T-helper 1 cell treated with Interleukin-12 subunit alpha and Interleukin-12 subunit beta and Interleukin-4 antibody, amounts not matched to agents 30 ng/mL and 1 ng/mL, for 36 hours (primary cell): ENCODE results near the gene CMC1. TPM values are rescaled to one million over a fixed set of nuclear protein-coding genes. Genes with fewer than 3 reads are reported as not detected.

ENCODE experiments used
- intact Hi-C: fragments of 100-400 bp; cut with micrococcal nuclease; formaldehyde crosslinking; loops from one replicate; pipeline ENCODE4 v1.15.1; 2024
- total RNA-seq: library from RNA; stranded (reverse); gene quantifications from 2 replicates; pipeline ENCODE4 v1.2.3, GENCODE V29; 2022

Gene CMC1
- total RNA-seq, 1 donor from 2014 or later = 19.1 TPM

DNA sequence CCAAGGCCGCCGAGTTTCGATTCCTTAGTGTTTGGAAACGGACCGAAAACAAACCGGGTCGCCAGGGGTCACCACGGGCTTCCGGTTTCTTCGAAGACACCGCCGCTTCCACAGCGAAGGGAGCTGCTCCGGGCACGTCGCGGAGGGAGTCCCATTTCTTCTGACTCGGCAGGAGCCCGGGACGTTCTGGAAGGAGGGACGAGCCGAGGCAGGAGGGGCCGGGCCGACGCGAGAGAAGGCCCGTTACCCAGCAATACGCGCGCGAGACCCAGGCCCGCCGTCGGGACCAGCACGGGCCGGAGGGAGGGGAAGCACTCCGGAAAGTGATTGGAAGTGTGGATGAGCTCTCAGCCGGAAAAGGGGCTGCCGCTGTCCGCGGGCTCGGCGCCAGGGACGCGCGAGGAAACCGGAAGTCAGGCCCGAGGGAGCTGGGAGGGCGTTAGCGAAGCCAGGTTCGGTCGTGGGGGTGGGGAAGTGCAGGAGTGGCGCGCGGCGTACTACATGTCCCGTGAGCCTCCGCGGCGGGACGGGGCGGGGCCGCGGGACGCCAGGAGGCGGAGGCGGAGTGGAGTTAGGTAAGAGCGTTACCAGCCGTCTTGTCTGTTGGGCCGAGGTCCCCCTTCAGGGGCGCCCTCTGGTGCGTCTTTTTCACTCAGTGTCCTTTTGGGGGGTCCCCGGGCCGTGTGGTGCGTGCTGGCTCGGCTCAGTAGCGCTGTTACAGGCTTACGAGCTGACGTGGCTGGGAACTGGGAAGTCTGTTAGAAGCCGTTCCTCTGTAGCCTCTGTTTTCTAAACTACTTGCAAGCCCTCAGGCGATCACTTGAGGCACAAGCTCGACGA lies 107.4 kb downstream of the CMC1 start, which contains the start of the genes AZI2 and ZCWPW2:
Gene AZI2 (minus strand): TSS at position 196 of the 840 bp plus-strand sequence. CDS start 8,207 bp downstream, outside the sequence.
Gene ZCWPW2 (plus strand): TSS at position 93 of the 840 bp plus-strand sequence. CDS start 64,348 bp downstream, outside the sequence.
- intact Hi-C loops = loop anchor here (1.0 to 2.0 kb wide), 9 partner anchors 23 to 980 kb away; partner anchors contain the start of genes CMC1, NEK10 and SLC4A7

DNA sequence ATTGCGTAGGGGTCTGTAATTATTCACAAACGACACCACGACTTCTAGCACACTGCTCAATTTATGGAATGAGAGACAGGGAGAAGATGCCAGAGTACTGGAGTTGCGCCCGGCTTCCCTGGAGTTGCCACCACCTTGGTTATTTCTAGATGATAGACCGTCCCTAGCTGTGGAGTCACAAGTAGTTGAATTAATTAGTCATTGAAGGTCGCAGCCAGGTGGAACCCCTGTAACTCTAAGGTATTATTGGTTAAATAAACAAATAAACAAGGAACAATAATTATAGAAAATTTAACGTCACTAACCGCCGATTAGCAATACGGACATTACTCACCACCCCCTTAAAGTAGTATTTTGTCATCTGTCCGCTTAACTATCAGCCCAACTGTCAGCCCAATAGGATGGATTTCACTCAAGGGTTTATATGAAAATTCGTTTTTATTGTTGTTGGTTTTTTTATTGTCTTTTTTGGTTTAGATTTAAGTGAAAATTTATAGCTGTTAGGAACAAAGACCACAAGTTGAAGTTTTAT lies 108.1 kb downstream of the CMC1 start:
- intact Hi-C loops = loop anchor here (1.0 to 2.0 kb wide), 7 partner anchors 108 to 980 kb away; partner anchors contain the start of genes CMC1, NEK10 and SLC4A7

Other genes with a start within 250 kb of the CMC1 start
- 0.12 TPM in 1 of 2 replicates, not detected in the other for gene ZCWPW2, start 107.1 kb downstream of the CMC1 start, total RNA-seq
- gene AZI2, start 107.2 kb downstream of the CMC1 start, total RNA-seq = 51.9 and 59.3 TPM in 2 replicates